Panc1 (cell line): ENCODE measurements around the gene GRIN3B.

Source experiments
- CTCF ChIP-seq: fragments of 450-650 bp; IDR thresholded peaks from 2 replicates; pipeline ENCODE4 v1.5.1; 2017; ENCODE audit warnings: mild to moderate bottlenecking
- POLR2AphosphoS5 ChIP-seq: IDR thresholded peaks from 2 replicates; pipeline ENCODE4 v1.6.1; 2012; ENCODE audit warnings: mild to moderate bottlenecking, low read depth, low read length, moderate library complexity
- REST ChIP-seq, 2 experiments: IDR thresholded peaks; 2 replicates each; pipeline ENCODE4 v1.6.1; 2011 to 2012; ENCODE audit warnings: low read depth in 2 of 2, control low read depth in 1 of 2, low read length in 1 of 2, mild to moderate bottlenecking in 1 of 2, moderate library complexity in 1 of 2; ENCODE audit not compliant: insufficient read depth in 1 of 2

GRCh38 chr19:979318-979741, 20.9 kb upstream of the GRIN3B start:
- TF ChIP-seq CTCF (no peak), REST (IDR thresholded peaks at IDR 0.05; ENCODE audit: insufficient read depth in 1 of 2, low read depth in 2 of 2, low read length in 1 of 2) (no peak), POLR2AphosphoS5 (no peak)
